Measurements from ENCODE around the gene PPP1R14C. TPM values are rescaled to one million over a fixed set of nuclear protein-coding genes. Genes with fewer than 3 reads are reported as not detected.

The PPP1R14C gene
- polyA plus RNA-seq, 3 donors: 0.11 TPM; not detected in 2

GRCh38 chr6:150293019-150293418 is 150.2 kb downstream of the PPP1R14C start:
- Histone ChIP-seq H3K4me2 (replicated peaks; ENCODE audit: extremely low read depth, low read length, poor library complexity, severe bottlenecking) (no peak overlapping the region), H3K9me3 (replicated peaks in 1 of 2; ENCODE audit: control insufficient read depth in 1 of 2, insufficient read depth in 1 of 2, low read length in 2 of 2) (peaks cover 17 to 26% of the 10 kb centered on the region in 2 donors), H3K4me1 (ENCODE audit: control insufficient read depth in 1 of 2, insufficient read depth in 2 of 2, low read length in 2 of 2) (no peaks in the 10 kb centered on the region), H3K4me3 (replicated peaks in 1 of 3; ENCODE audit: low read depth in 2 of 3, low read length in 3 of 3) (no peak overlapping the region), H4K20me1 (ENCODE audit: insufficient read depth, low read length) (no peaks in the 10 kb centered on the region), H3K79me2 (ENCODE audit: insufficient read depth, low read length) (no peaks in the 10 kb centered on the region), H3K27ac (ENCODE audit: low read depth in 1 of 2, low read length in 2 of 2) (no peak overlapping the region), H3K36me3 (replicated peaks in 1 of 2; ENCODE audit: control insufficient read depth in 1 of 2, insufficient read depth in 2 of 2, low read length in 2 of 2) (no peaks in the 10 kb centered on the region), H3K9ac (ENCODE audit: insufficient read depth, low read length, poor library complexity, severe bottlenecking) (no peak overlapping the region), H3K27me3 (ENCODE audit: control insufficient read depth in 2 of 2, insufficient read depth in 2 of 2, low read length in 2 of 2) (peaks cover 0 to 8% of the 10 kb centered on the region in 2 donors), H2AFZ (ENCODE audit: insufficient read depth, low read depth, low read length, poor library complexity, severe bottlenecking) (no peak overlapping the region)
- Mint-ChIP-seq H3K27ac (no peak overlapping the region), H3K4me3 (no peak overlapping the region), H3K27me3 (ENCODE audit: low read depth in 3 of 3) (peaks cover 14 to 39% (median 18%) of the 10 kb centered on the region in 3 donors), H3K4me1 (peaks cover 4% of the 10 kb centered on the region), H3K36me3 (no peaks in the 10 kb centered on the region), H3K9me3 (peaks cover 13 to 25% (median 20%) of the 10 kb centered on the region in 7 donors)
- no peak for TF ChIP-seq CTCF (IDR thresholded peaks at IDR 0.05)
- no CpG with 5 or more reads among the region's 1 CpG for WGBS (ENCODE audit: insufficient coverage)
- intact Hi-C loops (cut with micrococcal nuclease): no loop called here
- DNase-seq: no peak

- Histone ChIP-seq H3K4me2 (replicated peaks; ENCODE audit: extremely low read depth, low read length, poor library complexity, severe bottlenecking) (no peak overlapping the region), H3K27me3 (ENCODE audit: control insufficient read depth in 2 of 2, insufficient read depth in 2 of 2, low read length in 2 of 2) (peaks cover 0 to 8% of the 10 kb centered on the region in 2 donors), H3K9ac (ENCODE audit: insufficient read depth, low read length, poor library complexity, severe bottlenecking) (no peak overlapping the region), H4K20me1 (ENCODE audit: insufficient read depth, low read length) (no peaks in the 10 kb centered on the region), H3K4me1 (ENCODE audit: control insufficient read depth in 1 of 2, insufficient read depth in 2 of 2, low read length in 2 of 2) (no peaks in the 10 kb centered on the region), H3K9me3 (replicated peaks in 1 of 2; ENCODE audit: control insufficient read depth in 1 of 2, insufficient read depth in 1 of 2, low read length in 2 of 2) (peaks cover 19 to 26% of the 10 kb centered on the region in 2 donors), H3K79me2 (ENCODE audit: insufficient read depth, low read length) (no peaks in the 10 kb centered on the region), H3K27ac (ENCODE audit: low read depth in 1 of 2, low read length in 2 of 2) (no peak overlapping the region), H3K36me3 (replicated peaks in 1 of 2; ENCODE audit: control insufficient read depth in 1 of 2, insufficient read depth in 2 of 2, low read length in 2 of 2) (no peaks in the 10 kb centered on the region), H3K4me3 (replicated peaks in 1 of 3; ENCODE audit: low read depth in 2 of 3, low read length in 3 of 3) (no peak overlapping the region), H2AFZ (ENCODE audit: insufficient read depth, low read depth, low read length, poor library complexity, severe bottlenecking) (no peak overlapping the region)
- Mint-ChIP-seq H3K4me1 (peaks cover 4% of the 10 kb centered on the region), H3K27me3 (ENCODE audit: low read depth in 3 of 3) (peaks cover 13 to 34% (median 18%) of the 10 kb centered on the region in 3 donors), H3K36me3 (no peaks in the 10 kb centered on the region), H3K9me3 (peaks cover 15 to 30% (median 20%) of the 10 kb centered on the region in 7 donors), H3K4me3 (no peak overlapping the region), H3K27ac (peak overlapping the region in 2 of 7 donors; percentile 27 to 69)
- 0% methylated on average over 1 of the region's 2 CpGs for WGBS (ENCODE audit: insufficient coverage)
- peak; percentile 1 to 62 (median 5) for DNase-seq
- intact Hi-C loops (cut with micrococcal nuclease): no loop called here
- TF ChIP-seq CTCF (IDR thresholded peaks at IDR 0.05): no peak
These were observed 150.8 kb downstream of the PPP1R14C start for GRCh38 chr6:150293423-150294173.
